PFSK-1 (cell line): ENCODE data around the gene HTR4.

ENCODE experiments used
- FOXP2 ChIP-seq: optimal IDR thresholded peaks from 2 replicates; pipeline ENCODE3; 2011; ENCODE audit warnings: borderline replicate concordance, control low read depth, inconsistent platforms; ENCODE audit not compliant: insufficient read depth; ENCODE audit errors: extremely low read length, extremely low read depth
- POLR2AphosphoS5 ChIP-seq: IDR thresholded peaks from 2 replicates; pipeline ENCODE4 v1.6.1; 2012; ENCODE audit warnings: low read depth, mild to moderate bottlenecking, control low read depth, low read length, moderate library complexity
- SIN3A ChIP-seq: IDR thresholded peaks from 2 replicates; pipeline ENCODE4 v1.6.1; 2012; ENCODE audit warnings: mild to moderate bottlenecking, low read length, moderate library complexity, borderline replicate concordance; ENCODE audit not compliant: insufficient read depth
- TAF1 ChIP-seq: IDR thresholded peaks from 2 replicates; pipeline ENCODE4 v1.6.1; 2012; ENCODE audit warnings: low read length, control low read depth, borderline replicate concordance; ENCODE audit not compliant: insufficient read depth
- TF ChIP-seq, protein P1 (sequence below), 2 experiments: IDR thresholded peaks; 2 replicates each; pipeline versions ENCODE4 v1.6.1 to v1.8.0; 2011 to 2012; ENCODE audit warnings: low read depth in 2 of 2, low read length in 2 of 2, control low read depth in 1 of 2, inconsistent platforms in 1 of 2, mild to moderate bottlenecking in 1 of 2, moderate library complexity in 1 of 2; ENCODE audit not compliant: insufficient read depth in 1 of 2

HTR4 gene

DNA sequence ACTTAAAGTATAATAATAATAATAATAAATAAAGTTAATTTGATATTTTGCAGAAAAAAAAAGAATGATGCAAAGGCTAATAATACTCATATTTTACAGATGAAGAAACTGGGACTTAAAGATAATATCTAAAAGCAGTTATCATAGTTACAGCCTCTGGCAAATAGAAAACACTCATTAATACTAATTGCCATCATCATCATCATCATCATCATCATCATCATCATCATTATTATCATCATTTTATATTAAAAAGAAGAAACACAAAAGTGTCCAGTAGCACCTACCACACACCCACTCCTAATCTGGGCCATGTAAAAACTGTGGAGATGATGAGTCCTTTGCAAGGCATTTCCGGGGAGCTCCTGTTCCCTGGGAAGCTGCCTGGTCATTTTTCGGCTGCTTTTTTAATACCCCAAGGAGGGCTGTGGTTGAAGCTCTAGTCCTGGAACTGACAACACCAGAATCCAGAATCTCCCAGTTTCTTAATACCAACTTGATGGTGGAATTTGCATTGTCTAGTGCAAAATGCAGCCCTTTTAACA lies 70.8 kb downstream of the HTR4 start:
- TF ChIP-seq POLR2AphosphoS5 = no peak
- no peak for TF ChIP-seq TAF1
- TF ChIP-seq FOXP2 = no peak
- TF ChIP-seq, protein P1, sequence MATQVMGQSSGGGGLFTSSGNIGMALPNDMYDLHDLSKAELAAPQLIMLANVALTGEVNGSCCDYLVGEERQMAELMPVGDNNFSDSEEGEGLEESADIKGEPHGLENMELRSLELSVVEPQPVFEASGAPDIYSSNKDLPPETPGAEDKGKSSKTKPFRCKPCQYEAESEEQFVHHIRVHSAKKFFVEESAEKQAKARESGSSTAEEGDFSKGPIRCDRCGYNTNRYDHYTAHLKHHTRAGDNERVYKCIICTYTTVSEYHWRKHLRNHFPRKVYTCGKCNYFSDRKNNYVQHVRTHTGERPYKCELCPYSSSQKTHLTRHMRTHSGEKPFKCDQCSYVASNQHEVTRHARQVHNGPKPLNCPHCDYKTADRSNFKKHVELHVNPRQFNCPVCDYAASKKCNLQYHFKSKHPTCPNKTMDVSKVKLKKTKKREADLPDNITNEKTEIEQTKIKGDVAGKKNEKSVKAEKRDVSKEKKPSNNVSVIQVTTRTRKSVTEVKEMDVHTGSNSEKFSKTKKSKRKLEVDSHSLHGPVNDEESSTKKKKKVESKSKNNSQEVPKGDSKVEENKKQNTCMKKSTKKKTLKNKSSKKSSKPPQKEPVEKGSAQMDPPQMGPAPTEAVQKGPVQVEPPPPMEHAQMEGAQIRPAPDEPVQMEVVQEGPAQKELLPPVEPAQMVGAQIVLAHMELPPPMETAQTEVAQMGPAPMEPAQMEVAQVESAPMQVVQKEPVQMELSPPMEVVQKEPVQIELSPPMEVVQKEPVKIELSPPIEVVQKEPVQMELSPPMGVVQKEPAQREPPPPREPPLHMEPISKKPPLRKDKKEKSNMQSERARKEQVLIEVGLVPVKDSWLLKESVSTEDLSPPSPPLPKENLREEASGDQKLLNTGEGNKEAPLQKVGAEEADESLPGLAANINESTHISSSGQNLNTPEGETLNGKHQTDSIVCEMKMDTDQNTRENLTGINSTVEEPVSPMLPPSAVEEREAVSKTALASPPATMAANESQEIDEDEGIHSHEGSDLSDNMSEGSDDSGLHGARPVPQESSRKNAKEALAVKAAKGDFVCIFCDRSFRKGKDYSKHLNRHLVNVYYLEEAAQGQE (IDR thresholded peaks at IDR 0.05; ENCODE audit: insufficient read depth in 1 of 2, low read depth in 2 of 2, low read length in 2 of 2) = no peak
- no peak for TF ChIP-seq SIN3A

DNA sequence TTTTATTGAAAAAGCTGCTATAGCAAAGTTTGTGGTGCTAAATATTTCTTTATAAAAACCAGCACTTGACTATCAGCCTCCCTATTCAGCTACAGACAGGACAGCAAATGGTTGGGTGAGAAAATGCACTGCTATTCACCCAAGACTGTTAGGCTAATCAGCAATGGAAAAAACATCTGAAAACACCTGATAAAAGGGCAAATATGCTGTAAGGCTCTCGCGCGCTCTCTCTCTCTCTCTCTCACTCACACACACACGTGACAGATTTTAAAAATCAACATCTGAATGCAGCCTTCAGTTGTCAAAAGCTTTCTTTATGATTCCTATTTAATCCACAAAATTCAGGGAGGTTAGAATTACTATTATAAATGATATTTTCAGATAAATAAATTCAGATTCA lies 80.2 kb downstream of the HTR4 start:
- no peak for TF ChIP-seq FOXP2

DNA sequence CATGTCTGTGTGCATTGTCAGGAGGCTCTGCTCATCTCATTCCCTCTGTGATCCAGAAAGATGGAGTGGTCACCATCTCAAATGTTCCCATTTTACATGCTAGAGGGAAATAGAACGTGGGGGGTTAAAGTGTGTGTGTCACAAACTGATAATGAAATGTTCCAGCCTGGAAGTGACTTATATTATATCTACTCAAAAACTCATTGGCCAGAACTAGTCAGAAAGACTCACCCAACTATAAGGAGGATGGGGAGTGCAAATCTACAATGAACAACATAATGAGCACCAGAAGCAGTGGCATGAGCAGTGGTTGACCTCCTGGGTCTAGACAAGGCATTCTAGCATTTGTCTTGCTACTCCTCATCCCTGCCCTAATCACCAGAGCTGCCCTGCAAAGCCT lies 81.0 kb downstream of the HTR4 start:
- no peak for TF ChIP-seq SIN3A

DNA sequence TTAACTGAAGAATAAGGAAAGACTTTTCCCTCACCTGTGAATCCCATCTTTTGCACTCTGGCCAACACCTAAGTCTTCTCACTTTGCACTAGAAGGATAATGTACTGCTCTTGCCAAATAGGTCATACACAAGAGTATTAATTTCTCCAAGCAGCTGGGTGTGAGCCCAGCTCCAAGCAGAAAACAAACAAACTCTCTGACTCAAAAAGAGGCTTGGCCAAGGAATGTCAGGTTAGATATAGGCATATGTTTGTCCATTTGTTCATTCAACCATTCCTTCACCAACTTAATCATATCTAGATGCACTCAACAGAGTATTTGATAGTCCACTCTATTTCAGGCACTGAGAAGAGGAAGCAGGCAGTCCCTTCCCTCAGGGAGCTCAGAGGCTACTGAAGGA lies 84.4 kb downstream of the HTR4 start:
- TF ChIP-seq POLR2AphosphoS5 (no peak), FOXP2 (no peak), SIN3A (no peak), TAF1 (no peak)
- TF ChIP-seq, protein P1 (IDR thresholded peaks at IDR 0.05; ENCODE audit: insufficient read depth in 1 of 2, low read depth in 2 of 2, low read length in 2 of 2) = no peak

DNA sequence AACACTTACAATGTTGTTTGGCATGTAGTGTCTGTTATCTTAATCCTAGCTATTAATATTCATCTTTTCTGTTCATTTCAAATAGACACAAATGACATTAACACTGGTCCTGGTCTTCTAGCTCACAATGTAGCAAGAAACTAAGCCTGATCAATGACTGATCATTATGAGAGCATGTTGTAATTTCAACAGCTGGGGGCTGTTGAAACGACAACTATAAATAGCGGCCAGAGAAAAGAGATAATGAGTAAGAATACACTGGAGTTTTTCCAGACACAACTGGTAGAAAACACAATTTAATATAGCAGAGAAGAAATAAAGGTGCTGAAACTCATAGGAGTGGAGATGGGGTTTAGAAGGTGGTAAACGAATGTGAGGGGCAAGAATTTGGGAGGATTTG lies 89.2 kb downstream of the HTR4 start:
- TF ChIP-seq, protein P1 (IDR thresholded peaks at IDR 0.05; ENCODE audit: insufficient read depth in 1 of 2, low read depth in 2 of 2, low read length in 2 of 2) = no peak
- TF ChIP-seq POLR2AphosphoS5 (no peak), TAF1 (no peak), SIN3A (no peak)

DNA sequence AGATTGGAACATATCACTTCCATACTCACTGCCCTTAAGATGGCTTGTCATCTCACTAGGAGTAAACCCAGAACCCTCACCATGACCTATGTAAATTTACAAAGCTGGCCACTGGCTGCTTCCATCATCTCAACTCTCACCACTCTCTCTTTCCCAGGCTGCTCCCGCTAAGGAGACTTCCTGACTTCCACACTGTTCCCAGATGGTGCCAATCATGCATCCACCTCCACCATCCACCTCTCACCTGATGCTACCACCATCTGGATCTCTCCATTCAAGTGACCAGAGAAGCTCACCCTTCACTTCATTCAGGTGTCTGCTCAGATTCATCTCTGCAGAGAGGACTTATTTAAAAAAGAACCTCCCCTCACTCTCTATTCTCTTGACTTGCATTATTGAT lies 91.3 kb downstream of the HTR4 start:
- TF ChIP-seq FOXP2 = no peak
- TF ChIP-seq, protein P1 (IDR thresholded peaks at IDR 0.05; ENCODE audit: insufficient read depth in 1 of 2, low read depth in 2 of 2, low read length in 2 of 2) = no peak
- no peak for TF ChIP-seq TAF1
- no peak for TF ChIP-seq POLR2AphosphoS5
